ENCODE measurements around the gene ARHGEF11.

DNA sequence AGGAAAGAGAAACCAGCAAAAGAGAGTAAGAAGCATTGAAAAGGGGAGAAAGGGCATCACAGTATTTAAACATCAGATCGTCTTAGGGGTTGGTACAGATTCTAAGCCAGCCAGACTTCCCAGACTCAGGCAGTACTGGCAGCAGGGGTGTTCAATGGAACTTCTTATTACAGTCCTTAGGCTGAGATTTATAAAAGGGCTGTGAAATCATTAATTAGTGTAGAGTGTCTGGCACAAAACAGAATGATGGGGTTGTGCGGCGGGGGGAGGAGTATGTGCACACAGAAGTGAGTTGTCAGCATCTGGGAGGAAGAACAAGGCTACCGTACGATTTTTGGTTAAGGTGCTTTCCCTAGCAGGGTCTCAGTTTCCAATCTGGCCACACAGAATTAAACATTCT lies 38.2 kb downstream of the ARHGEF11 start:
- TF ChIP-seq, protein P1, sequence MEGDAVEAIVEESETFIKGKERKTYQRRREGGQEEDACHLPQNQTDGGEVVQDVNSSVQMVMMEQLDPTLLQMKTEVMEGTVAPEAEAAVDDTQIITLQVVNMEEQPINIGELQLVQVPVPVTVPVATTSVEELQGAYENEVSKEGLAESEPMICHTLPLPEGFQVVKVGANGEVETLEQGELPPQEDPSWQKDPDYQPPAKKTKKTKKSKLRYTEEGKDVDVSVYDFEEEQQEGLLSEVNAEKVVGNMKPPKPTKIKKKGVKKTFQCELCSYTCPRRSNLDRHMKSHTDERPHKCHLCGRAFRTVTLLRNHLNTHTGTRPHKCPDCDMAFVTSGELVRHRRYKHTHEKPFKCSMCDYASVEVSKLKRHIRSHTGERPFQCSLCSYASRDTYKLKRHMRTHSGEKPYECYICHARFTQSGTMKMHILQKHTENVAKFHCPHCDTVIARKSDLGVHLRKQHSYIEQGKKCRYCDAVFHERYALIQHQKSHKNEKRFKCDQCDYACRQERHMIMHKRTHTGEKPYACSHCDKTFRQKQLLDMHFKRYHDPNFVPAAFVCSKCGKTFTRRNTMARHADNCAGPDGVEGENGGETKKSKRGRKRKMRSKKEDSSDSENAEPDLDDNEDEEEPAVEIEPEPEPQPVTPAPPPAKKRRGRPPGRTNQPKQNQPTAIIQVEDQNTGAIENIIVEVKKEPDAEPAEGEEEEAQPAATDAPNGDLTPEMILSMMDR (IDR thresholded peaks at IDR 0.05) = no peak
- TF ChIP-seq ZFX (IDR thresholded peaks at IDR 0.05; ENCODE audit: borderline replicate concordance) = no peak

Measured in 22Rv1 (cell line).